Stimulated activated CD8-positive, alpha-beta memory T cell treated with anti-CD3 and anti-CD28 coated beads, Interleukin-7, amount 100 ng/mL, for 1 hour (primary cell): ENCODE data around the gene SLC35C1.
"Not testable (repeated sequence)": the region's sequence is repeated elsewhere in the genome, so short reads cannot be mapped to it uniquely, and the experiment has no call there.

ENCODE experiments used
- DNase-seq, 2 donors: peaks; one replicate each; pipeline ENCODE4 v3.0.0-alpha.2; 2020; ENCODE audit warnings: low read depth in 2 of 2

The SLC35C1 gene

GRCh38 chr11:45811109-45811435 lies 6.1 kb downstream of the SLC35C1 start:
- no peak for DNase-seq

GRCh38 chr11:45811571-45812290 lies 6.8 kb downstream of the SLC35C1 start:
- DNase-seq: no peak

- no peak for DNase-seq
Measured at GRCh38 chr11:45812581-45813548, 7.9 kb downstream of the SLC35C1 start.

GRCh38 chr11:45815747-45816146 lies 10.8 kb downstream of the SLC35C1 start:
- no peak for DNase-seq

GRCh38 chr11:45816614-45817013 lies 11.7 kb downstream of the SLC35C1 start:
- no peak for DNase-seq

GRCh38 chr11:45817191-45817590 lies 12.2 kb downstream of the SLC35C1 start:
- DNase-seq: no peak

GRCh38 chr11:45818961-45819605 lies 14.1 kb downstream of the SLC35C1 start:
- no peak for DNase-seq

GRCh38 chr11:45820211-45820857 lies 15.4 kb downstream of the SLC35C1 start:
- no peak for DNase-seq

- not testable (repeated sequence) for DNase-seq
Measured at GRCh38 chr11:45826492-45826891, 21.5 kb downstream of the SLC35C1 start.

GRCh38 chr11:45827123-45827522 lies 22.2 kb downstream of the SLC35C1 start:
- no peak for DNase-seq

- DNase-seq: no peak
Measured at GRCh38 chr11:45828996-45829395, 24.0 kb downstream of the SLC35C1 start.

GRCh38 chr11:45830596-45830995 lies 25.6 kb downstream of the SLC35C1 start:
- DNase-seq: no peak

- no peak for DNase-seq
Measured at GRCh38 chr11:45832811-45833441, 28.0 kb downstream of the SLC35C1 start.

GRCh38 chr11:45833761-45834160 lies 28.8 kb downstream of the SLC35C1 start:
- DNase-seq: no peak

GRCh38 chr11:45834298-45834756 lies 29.4 kb downstream of the SLC35C1 start:
- DNase-seq: no peak

GRCh38 chr11:45839204-45839603 lies 34.3 kb downstream of the SLC35C1 start:
- DNase-seq: no peak

GRCh38 chr11:45840251-45840650 lies 35.3 kb downstream of the SLC35C1 start:
- not testable (repeated sequence) for DNase-seq

GRCh38 chr11:45843158-45843924 lies 38.4 kb downstream of the SLC35C1 start:
- peak; percentile 70 to 72 for DNase-seq

- no peak for DNase-seq
Measured at GRCh38 chr11:45844822-45845578, 40.1 kb downstream of the SLC35C1 start.

GRCh38 chr11:45846174-45846675 lies 41.3 kb downstream of the SLC35C1 start:
- no peak for DNase-seq
